Esophagus muscularis mucosa (tissue), 3 donors: Measurements from ENCODE around the gene ERC2.

Experiments
- CTCF ChIP-seq, 3 experiments: fragments of 200-600 bp in 2 of 3; fragments of 450-650 bp in 1 of 3; sonication (generic) in 2 of 3; IDR thresholded peaks; one replicate each; pipeline ENCODE4 v1.5.1; 2017 to 2019; ENCODE audit warnings: antibody characterized with exemption in 3 of 3, mild to moderate bottlenecking in 2 of 3, moderate library complexity in 1 of 3
- EP300 ChIP-seq: sonication (generic); formaldehyde crosslinking; IDR thresholded peaks from one replicate; pipeline ENCODE4 v1.6.1; 2017; ENCODE audit warnings: antibody characterized with exemption

GRCh38 chr3:56339671-56340070 lies 128.6 kb downstream of the ERC2 start:
- TF ChIP-seq CTCF (IDR thresholded peaks at IDR 0.05) (no peak), EP300 (no peak)
